ENCODE data around the gene PODXL.

GRCh38 chr7:131499801-131500200, 56.6 kb downstream of the PODXL start:
- TF ChIP-seq CTCF (IDR thresholded peaks at IDR 0.05 in 4 of 5, conservative IDR thresholded peaks at IDR 0.05 in 1 of 5) (no peak), POLR2A (IDR thresholded peaks at IDR 0.05) (no peak)

Measured in gastrocnemius medialis (tissue), 4 donors.